Stimulated activated CD8-positive, alpha-beta memory T cell treated with anti-CD3 and anti-CD28 coated beads, Interleukin-2, amount 100 ng/mL, for 1 hour (primary cell): ENCODE data around the gene APBB2.
"Not testable (repeated sequence)": the region's sequence is repeated elsewhere in the genome, so short reads cannot be mapped to it uniquely, and the experiment has no call there.

Experiments
- DNase-seq, 2 donors: peaks; one replicate each; pipeline ENCODE4 v3.0.0-alpha.2; 2020; ENCODE audit warnings: low read depth in 2 of 2

Gene APBB2

DNA sequence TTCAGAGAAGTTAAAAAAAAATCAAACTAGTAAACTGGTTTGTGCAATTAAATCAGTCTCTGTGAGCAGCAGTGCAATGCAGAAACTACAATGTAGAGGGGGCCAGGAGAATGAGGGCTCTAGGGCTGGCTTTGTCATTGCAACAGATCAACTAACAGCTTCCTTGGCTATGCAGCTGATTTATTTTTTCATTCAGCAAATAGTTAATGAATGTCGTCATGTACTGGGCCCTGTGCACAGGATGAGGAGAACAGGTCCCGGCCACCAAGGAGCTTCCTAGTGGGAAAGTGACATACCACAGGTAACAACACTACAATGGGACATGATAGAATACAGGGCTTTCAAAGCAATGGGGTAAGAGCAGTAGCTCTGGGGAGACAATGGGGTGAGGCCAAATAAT, 274.5 kb downstream of the APBB2 start:
- no peak for DNase-seq

DNA sequence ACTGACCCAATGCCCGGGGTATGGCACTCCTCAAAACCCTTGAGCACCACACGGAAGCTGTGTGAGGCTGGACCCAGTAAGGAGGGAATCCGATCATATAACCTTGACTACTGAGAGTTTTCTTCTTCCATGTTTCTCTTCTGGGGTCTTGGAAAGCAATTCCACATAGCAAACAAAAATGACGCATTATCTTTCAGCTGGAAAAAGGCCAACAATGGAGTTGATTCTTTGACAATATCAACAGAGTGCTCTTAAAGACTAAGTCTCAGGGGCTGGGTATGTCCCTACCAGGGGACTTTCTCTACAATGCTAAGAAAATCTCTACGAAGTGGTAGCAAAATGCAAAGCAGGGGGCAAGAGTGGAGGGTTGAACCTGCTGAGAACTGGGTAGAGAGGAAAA, 276.0 kb downstream of the APBB2 start:
- no peak for DNase-seq

DNA sequence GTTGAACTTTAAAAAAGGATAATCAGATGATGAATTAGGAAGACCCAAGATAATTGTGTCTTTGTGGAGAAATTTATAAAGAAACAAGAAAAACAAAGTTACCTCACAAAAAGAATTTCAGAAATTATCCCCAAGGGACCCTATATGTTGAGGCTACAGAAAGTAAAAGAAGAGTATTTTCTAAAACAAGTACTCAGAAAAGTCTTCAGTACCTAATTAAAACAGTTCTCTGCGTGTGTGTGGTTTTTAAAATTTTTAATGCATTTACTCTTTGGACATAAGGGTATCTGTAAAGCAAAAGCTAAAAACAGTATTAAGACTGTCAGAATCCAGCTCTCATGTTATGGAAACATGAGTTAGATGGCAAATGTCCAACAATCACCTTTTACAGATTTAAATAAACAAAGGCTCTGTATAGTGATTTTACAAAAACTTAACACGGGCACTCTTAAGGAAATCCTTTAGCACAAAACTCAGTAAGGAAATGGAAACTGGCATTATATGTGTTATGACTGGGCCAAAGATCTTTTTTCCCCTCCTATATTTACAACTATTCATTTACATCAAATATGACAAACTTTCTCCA, 277.1 kb downstream of the APBB2 start:
- no peak for DNase-seq

DNA sequence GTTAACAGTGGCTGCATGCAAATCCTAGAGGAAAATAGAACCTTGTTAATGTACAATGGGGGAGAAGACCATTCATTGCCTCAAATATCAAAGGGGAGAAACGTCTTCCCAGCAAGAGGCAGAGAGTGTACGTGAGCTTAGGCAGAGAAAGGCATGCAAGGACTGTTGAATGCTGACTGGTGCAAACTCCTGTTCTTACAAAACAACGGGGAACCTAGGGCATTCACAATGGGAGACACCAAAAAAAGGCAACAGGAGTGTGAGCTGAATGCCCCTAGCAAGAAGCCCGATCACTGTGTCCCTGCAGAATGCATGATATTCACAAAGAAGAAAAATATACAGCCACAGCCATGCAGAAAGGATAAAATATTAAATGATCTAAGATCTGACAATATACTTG, 279.7 kb downstream of the APBB2 start:
- DNase-seq = no peak

DNA sequence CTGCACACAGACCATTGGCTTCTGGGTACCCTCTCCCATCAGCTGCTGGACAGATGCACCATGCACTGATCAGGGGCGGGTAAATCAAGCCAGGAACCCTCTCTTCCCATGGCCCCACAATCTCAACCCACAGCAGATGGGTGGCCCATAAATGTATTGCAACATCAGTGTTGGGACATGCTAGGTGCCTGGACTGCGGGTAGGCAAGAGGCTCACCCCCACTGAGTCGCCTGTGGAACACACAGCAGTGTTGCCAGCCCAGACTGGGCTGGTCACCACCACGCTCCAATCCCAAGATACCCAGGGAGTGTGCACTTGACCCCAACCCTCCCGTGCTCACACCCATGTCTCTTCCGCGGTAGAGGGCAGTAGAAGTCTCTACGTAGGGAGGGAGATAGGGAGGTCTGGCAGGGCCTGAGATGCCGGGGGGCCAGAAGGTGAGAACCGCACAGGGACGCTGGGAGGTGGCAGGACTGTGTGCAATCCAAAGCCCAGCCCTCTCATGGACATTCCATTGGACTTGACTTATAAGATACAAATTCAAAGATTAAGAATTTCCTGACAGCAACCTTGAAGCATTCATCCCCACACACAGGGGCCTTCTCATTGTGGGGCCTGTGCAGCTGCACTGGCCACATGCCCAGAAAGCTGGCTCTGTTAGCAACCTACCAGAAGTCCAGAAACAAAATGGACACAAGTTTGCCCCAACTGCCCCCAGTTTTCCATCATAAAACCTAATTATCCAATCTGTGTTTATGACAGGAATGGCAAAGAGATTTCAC, 280.9 kb downstream of the APBB2 start:
- no peak for DNase-seq

DNA sequence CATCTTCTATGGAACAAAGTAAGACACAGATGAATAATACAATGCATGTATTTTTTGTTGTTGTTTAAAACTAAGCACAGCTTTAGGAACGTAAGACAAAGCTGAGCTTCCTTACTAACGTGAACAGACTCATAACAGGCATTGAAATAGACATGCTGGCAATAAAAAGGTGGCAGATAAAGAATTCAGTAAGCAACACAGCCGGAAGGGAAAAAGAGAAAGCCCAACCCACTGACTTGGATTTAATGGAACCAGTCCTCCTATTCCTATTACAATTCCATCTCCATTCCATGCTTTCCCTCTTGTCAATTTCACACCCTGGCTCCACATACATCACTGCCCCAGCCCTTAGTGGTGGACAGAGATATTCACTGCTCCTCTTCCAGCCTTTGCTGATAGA, 282.5 kb downstream of the APBB2 start:
- DNase-seq = no peak

DNA sequence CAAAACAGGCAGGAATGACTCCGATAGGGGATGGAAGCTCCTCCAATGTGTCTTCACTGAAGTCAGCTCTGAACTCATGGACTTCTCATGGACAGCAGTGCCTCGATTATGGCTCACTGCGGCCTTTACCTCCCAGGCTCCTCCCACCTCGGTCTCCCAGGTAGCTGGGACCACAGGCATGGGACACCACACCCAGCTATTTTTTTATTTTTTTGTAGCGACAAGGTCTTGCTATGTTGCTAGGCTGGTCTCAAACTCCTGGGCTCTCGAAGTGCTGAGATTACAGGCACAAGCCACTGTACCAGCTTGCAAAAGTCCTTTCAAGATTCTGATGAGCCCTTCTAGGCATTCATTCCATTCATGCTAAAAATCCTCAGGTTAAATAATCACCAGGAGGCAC, 283.1 kb downstream of the APBB2 start:
- DNase-seq = no peak

DNA sequence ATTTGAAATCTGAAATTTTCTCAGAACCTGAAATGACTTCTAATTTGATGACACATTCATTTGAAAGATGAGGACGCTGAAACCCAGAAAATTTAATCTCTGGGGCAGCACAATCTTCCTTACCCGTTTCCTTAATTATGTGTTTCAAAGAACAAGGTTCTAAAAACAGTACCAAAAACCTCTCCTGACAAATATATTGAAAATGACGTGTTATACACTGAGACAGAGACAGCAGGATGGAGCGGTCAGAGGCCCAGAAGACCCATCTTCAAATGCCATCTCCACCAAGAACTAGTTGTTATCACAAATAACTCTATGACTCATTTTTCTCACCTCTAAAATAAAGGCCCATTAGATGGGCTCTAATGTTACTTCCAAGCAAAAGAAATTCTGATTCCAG, 287.3 kb downstream of the APBB2 start:
- DNase-seq = no peak

DNA sequence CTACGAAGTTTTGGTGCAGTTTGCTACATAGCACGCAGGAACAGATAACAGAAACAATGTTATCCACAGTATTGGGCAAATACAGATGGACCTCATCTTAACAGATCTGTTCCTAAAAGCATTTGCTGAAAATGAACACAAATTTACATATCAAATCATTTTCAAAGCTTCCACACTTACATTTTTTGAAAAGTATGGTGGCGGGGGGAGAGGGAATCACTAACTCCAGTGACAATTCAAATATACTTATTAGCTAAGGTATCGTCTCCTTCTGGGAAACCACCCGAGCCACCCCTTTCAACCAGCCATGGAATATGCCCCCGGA, 289.6 kb downstream of the APBB2 start:
- no peak for DNase-seq

DNA sequence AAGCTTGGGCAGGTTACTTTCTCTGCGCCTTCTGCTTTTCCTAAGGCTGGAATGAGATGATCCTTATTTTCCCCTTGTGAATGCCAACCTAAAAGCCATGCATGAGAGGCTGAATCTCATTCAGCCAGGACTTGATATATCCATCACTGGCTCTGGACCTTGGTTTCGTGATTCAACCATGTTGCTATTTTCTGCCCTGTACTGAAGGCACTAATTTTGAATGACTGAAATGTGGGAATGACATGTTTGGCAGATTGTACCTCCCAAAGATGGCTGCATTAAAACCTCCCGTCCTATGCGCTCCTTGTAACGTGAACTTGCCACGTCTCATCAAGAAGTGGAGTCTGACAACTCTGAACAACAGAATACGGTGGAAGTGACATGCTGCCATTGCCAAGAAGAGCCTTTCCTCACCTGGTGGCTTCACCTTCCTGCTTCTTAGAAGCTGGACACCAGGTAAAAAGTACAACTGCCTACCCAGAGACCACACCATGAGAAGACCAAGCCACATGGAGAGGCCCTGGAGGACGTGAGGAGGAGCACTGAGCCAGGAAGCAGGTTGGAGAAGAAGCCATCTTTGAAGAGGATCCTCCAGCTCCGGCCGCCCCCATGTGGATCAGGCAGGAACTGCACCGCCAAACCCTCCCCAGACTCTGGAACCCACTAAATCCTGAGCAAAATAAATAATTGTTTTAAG, 290.1 kb downstream of the APBB2 start:
- DNase-seq = peak; percentile 20 to 52

DNA sequence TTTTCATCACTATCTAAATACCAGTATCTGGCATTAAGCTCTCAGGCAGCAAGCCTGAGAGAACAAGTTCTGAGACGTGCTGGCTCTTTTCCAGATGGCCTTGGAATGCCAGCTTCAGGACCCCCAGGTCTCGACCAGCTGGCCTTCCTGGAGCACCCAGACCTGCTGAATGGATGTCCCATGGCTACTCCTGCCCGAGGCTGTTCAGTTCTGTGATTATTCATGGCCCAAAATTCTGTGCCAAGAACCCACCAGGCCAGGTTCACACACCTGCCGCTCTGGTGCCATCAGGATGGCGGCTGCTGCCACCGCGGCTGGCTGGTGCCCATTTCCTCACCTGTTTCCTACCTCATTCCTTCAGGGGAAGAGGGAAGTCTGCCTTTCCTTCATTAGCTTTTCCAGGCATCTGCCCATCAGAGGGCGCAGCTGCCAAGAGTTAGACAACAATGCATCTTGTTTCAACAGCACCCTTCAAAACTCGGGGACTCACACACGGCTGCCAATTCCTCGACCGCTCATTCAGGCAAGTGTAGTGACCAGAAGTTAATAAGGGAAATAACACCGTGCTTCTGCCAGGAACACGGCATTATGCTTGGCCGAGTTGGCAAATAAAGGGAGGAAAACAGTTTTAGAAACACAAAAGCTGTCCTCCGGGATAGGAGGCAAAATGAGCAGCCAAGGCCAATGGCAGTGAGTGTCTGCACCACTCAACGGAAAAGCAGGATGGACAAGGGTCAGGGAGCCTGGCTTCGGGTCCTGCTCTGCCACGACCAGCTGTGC, 290.8 kb downstream of the APBB2 start:
- DNase-seq = no peak

DNA sequence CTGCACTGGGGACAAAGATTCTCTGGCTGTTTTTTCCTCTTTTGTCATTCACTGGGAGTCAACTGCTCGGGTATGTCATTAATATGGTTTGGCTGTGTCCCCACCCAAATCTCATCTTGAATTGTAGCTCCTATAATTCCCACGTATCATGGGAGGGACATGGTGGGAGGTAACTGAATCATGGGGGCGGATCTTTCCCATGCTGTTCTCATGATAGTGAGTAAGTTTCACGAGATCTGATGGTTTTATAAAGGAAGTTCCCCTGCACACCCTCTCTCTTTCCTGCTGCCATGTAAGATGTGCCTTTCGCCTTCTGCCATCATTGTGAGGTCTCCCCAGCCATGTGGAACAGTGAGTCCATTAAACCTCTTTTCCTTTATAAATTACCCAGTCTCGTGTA, 294.4 kb downstream of the APBB2 start:
- DNase-seq = not testable (repeated sequence)

DNA sequence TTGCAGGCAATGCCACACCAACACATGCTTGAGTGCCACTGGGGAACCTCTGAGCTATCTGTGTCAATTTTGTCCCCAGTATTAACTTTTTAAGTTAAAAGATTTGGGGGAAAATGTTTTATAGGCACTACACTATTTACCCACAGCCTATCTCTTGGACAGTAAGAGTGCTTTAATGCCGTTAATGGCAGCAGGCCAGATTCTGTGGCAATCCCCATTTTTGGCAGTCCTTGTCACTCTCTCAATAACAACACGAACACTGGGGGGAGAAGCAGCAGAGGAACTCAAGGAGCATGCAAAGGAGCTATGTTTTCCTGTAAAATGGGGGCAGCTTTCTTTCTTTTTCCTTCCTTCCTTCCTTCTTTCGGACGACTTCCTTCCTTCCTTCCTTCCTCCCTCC, 296.0 kb downstream of the APBB2 start:
- DNase-seq = no peak

DNA sequence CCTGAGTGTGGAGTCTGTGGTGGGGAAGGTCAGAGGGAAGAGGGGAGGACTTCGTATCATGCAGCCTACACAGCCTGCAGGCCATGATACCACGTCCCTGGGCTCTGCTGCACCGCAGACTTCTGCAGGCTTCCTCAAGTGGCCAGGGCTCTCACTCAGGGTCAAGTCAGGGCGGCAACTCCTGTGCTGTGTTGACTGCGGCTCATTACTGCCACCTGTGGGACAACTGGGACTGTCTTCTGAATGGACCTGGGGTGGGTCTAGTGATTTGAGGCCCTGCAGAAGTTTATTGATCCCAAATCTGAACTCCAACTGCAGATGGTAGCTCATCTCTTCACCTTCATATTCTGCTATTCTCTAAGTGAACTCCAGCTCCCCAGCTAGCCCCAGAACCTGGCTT, 297.5 kb downstream of the APBB2 start:
- DNase-seq = no peak

DNA sequence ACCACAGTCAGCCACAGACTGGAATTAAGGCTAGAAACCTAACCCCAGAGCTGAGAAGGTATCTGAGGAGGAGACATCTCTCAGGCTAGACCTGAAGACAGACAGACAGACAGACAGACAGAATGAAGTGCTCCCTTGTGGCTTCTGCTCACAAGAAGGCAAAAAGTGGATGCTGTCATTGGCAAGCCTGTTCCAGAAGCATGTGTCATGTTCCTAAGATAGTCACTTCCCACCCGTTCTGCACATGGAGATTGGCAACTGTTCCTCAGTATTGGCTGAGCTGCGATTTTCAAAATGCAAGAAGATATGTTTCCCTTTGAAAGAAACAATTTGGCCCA, 298.2 kb downstream of the APBB2 start:
- DNase-seq = no peak

DNA sequence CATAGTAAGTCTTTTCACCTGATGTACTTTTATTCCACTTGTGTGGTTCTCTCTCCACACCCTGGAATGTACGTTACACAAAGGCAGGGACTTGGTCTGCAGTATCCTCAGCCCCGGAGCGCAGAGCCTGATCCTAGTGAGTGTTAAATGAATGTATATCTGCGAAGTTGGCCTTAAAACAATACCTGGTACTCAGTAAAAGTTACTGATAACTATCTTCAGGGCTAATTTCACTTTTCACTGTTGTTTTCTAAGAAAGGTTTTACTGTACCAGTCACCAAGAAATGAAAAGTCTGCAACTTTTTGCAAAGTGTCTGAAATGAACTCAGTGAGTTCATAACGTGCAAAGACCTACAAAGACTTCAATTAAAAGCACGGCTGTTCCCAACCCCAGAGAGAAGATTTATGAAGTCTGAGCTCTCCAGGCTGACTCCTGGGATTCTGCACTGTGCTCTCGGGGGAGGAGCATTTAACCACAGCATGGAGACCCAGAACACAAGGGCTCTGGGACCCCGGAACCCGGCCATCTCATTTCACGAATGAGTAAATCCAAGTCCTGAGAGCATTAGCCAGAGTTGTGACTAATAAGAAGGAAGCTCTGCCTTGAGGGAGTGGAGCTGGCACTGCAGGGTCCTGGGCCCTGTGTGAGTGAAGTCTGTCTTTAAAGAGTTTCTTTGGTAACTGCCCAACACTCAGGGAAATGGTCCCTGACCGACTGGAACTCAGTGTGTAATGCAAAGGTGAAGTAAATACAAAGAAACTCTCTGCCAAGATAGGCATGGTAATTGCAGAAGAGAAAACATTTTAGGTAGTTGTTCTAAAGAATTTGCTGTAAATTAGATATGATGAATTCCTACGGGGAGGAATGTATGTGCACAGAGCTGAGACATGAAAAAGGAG, 298.8 kb downstream of the APBB2 start:
- no peak for DNase-seq

DNA sequence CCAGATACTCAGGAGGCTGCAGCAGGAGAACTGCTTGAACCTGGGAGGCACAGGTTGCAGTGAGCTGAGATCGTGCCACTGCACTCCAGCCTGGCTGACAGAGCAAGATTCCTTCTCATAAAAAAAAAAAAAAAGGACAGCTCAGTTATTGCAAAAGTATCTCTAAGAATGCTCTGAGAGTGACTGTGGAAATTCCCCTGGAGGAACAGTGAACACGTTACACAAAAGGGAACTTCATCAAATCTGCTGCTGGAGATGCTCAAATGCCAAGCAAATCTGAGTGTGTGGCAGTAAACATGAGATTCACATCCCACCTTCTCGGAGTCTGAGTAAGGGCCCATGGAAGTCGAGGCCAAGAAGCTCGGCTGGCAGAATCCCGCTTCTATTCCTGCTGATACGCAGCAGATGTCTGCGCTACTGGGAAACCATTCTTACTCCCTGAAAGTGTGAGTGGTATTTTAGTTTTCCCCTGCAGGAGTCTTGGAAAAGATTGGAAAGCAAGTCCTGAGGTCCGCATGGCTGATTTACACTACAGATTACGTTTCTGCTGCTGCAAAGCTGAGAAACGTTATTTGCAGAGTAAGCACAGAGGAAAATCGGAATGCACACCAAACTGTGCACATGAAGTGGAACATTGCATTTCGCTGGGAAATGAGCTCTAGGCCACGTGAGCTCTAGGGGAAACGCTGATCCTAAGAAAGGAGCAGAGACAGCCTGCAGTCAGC, 301.7 kb downstream of the APBB2 start:
- DNase-seq = no peak

DNA sequence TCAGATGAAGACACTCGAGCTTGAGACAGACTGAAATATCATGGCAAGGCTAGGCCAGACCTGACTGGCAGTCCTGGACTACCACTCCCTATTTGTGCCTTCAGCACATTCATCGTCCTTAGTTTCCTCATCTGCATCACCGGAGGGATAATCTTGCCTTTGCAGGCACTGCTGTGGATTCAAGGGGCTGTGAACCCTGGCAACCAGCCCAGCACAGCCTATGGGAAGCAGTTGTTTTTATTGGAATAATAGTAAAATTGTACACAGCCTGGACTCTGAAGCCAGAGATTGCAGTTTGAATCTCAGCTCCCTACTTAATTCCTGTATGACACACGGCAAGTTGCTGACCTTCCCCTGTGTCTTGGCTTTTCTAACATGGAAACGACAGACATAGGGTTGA, 303.6 kb downstream of the APBB2 start:
- no peak for DNase-seq

DNA sequence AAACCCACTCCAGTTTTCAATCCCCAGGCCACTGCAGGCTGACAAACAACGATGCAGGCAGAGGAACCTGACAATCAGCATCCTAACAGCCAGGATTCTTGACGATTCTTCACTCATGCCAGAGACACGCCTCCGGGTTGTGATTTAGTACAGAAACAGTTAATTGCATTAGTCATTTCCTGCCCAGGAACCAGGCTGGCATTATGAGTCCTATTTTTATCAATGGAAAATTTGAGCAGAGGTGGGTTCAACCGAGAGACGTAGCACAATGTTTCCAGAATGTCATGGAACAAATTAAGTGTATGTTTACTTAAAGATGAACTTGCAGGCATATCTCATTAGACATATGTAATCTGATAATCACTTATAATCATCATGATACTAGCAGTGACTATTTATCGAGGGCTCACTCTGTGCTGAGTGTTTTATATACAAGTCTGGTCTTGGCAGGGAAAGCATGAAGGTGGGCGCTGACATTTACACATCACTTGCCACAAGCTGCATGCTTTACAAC, 304.9 kb downstream of the APBB2 start:
- no peak for DNase-seq

DNA sequence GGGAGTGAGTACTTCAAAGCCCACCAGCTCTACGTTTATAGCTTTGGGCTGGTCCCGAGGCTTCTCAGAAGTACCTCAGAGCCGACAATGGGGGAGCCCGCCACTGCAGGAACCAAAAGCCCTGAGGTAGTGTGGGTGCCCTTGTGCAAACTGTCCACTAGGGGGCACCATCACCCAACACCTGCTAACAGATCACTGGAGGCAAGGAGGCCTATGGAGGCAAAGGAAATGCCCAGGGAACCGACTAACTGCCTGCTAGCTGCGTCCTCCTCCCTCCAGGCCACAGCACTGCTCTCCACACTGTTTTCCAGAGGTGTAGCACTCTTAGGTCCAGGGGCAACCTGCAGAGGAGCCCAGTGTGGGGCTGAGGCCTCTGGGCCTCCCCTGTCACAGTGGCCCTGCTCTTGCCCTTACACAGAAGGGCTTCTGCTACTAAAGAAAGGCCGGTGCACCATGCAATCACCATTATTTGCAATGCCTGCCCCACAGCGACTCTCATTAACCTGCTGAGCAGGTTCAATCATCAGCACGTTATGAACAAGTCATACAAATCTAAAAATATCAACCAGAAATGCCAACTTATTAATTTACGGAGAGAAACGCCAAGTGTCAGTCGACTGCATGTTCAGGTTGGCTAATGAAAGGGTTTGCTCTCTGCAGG, 305.5 kb downstream of the APBB2 start:
- peak in 1 of 2 donors; percentile 31 for DNase-seq
